Tibial artery (tissue), 4 donors: ENCODE measurements around the gene ADAM12.

ENCODE experiments used
- DNase-seq, 2 donors: peaks; one replicate each; pipeline ENCODE4 v3.0.0-alpha.2; 2019
- H3K27ac ChIP-seq, 2 donors: fragments of 200-600 bp; sonication (generic) in 1 of 2; 1 replicate in 1 of 2; 2 replicates in 1 of 2; pipeline ENCODE4 v1.5.1; 2018 to 2019; ENCODE audit warnings: mild to moderate bottlenecking in 1 of 2
- H3K27me3 ChIP-seq, 2 donors: fragments of 200-600 bp; sonication (generic) in 1 of 2; one replicate each; pipeline versions ENCODE4 v1.5.1 to v1.6.0; 2016 to 2019
- H3K36me3 ChIP-seq, 3 donors: fragments of 200-600 bp; sonication (generic) in 2 of 3; one replicate each; pipeline ENCODE4 v1.5.1; 2016 to 2019; ENCODE audit warnings: mild to moderate bottlenecking in 2 of 3
- H3K4me1 ChIP-seq, 4 donors: fragments of 200-600 bp; sonication (generic) in 2 of 4; 1 replicate in 3 of 4; 2 replicates in 1 of 4; pipeline ENCODE4 v1.5.1; 2016 to 2019
- H3K4me3 ChIP-seq, 2 donors: fragments of 200-600 bp; sonication (generic) in 1 of 2; 1 replicate in 1 of 2; 2 replicates in 1 of 2; pipeline ENCODE4 v1.5.1; 2018 to 2019; ENCODE audit warnings: mild to moderate bottlenecking in 2 of 2
- H3K9me3 ChIP-seq, 3 donors: fragments of 200-600 bp; sonication (generic) in 1 of 3; one replicate each; pipeline ENCODE4 v1.5.1; 2016 to 2019
- intact Hi-C: fragments of 100-400 bp; cut with DNase I; formaldehyde crosslinking; loops from one replicate; pipeline ENCODE4 v1.15.0; 2023; ENCODE audit warnings: low total_unique reads
- TF ChIP-seq, protein P1 (sequence below), 2 experiments: fragments of 200-600 bp in 1 of 2; fragments of 450-650 bp in 1 of 2; IDR thresholded peaks; one replicate each; pipeline ENCODE4 v1.5.1; 2017 to 2019; ENCODE audit warnings: antibody characterized with exemption in 2 of 2, mild to moderate bottlenecking in 1 of 2, moderate library complexity in 1 of 2

ADAM12 gene

DNA sequence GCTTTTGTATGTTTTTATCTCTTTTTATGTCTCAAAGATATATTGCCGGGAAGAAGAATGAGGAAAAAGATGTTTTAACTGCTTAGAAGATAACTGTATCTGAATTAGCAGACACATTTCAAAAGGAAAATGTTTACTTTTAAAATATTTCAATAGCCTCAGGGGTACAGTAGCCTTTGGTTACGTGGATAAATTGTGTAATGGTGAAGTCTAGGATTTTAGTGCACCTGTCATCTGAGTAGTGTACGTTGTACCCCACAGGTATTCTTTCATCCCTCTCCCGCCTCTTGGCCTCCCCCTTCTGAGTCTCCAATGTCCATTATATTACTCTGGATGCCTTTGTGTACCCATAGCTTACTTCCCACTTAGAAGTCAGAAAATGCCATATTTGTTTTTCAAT lies 269.8 kb downstream of the ADAM12 start:
- no peaks in the 10 kb centered on the region for H3K4me1 ChIP-seq
- no peak for DNase-seq
- no peak overlapping the region for H3K27ac ChIP-seq
- TF ChIP-seq, protein P1, sequence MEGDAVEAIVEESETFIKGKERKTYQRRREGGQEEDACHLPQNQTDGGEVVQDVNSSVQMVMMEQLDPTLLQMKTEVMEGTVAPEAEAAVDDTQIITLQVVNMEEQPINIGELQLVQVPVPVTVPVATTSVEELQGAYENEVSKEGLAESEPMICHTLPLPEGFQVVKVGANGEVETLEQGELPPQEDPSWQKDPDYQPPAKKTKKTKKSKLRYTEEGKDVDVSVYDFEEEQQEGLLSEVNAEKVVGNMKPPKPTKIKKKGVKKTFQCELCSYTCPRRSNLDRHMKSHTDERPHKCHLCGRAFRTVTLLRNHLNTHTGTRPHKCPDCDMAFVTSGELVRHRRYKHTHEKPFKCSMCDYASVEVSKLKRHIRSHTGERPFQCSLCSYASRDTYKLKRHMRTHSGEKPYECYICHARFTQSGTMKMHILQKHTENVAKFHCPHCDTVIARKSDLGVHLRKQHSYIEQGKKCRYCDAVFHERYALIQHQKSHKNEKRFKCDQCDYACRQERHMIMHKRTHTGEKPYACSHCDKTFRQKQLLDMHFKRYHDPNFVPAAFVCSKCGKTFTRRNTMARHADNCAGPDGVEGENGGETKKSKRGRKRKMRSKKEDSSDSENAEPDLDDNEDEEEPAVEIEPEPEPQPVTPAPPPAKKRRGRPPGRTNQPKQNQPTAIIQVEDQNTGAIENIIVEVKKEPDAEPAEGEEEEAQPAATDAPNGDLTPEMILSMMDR (IDR thresholded peaks at IDR 0.05): no peak
- no peak overlapping the region for H3K4me3 ChIP-seq
- no peaks in the 10 kb centered on the region for H3K27me3 ChIP-seq
- no peaks in the 10 kb centered on the region for H3K36me3 ChIP-seq
- H3K9me3 ChIP-seq: peaks cover 0 to 9% (median 0%) of the 10 kb centered on the region in 3 donors
- intact Hi-C loops: no loop called here

DNA sequence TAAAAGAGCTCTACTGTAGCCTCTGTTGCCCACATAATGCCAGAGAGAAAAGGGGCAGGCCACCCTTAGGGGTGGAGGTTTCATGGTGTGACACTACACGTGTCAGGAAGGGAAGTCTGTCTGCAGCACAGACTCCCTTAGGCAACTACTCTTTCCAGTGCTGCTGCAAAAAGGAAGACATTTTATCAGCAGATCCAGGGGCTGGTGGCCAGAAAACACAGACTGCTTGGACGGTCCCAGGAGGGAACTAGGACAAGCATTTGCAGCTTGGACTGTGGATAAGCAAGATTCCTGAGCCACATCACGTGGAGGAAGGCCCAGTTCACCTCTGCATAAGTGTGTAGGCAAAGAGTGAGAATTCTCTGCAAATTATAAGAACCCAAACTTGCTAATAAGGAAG lies 271.1 kb downstream of the ADAM12 start:
- no peaks in the 10 kb centered on the region for H3K4me1 ChIP-seq
- H3K9me3 ChIP-seq: peaks cover 0 to 9% (median 0%) of the 10 kb centered on the region in 3 donors
- intact Hi-C loops: no loop called here
- TF ChIP-seq, protein P1 (IDR thresholded peaks at IDR 0.05): no peak
- H3K4me3 ChIP-seq: no peak overlapping the region
- no peaks in the 10 kb centered on the region for H3K36me3 ChIP-seq
- H3K27me3 ChIP-seq: no peaks in the 10 kb centered on the region
- DNase-seq: no peak
- H3K27ac ChIP-seq: no peak overlapping the region

DNA sequence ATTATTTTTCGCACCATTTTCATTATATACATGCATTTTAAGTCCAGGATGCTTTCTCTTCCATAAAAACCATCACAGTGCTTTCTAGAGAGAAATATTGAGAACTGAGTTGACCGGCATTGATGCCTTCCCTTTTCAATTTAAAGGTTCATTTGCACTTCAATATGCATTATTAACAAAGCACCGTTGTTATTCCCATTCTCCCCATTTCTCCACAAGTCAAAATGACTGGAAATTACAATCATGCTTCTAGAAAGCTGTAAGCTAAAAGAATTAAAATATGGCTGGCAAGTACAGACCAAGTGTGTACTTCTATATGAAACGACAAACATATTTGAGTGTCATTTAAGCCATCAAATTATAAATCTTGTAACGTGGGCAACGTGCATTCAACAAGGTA lies 272.4 kb downstream of the ADAM12 start:
- Histone ChIP-seq H3K4me3 (no peak overlapping the region), H3K27ac (no peak overlapping the region), H3K9me3 (peaks cover 0 to 9% (median 0%) of the 10 kb centered on the region in 3 donors), H3K36me3 (no peaks in the 10 kb centered on the region), H3K27me3 (no peaks in the 10 kb centered on the region), H3K4me1 (no peaks in the 10 kb centered on the region)
- TF ChIP-seq, protein P1 (IDR thresholded peaks at IDR 0.05): no peak
- DNase-seq: no peak
- intact Hi-C loops: no loop called here

DNA sequence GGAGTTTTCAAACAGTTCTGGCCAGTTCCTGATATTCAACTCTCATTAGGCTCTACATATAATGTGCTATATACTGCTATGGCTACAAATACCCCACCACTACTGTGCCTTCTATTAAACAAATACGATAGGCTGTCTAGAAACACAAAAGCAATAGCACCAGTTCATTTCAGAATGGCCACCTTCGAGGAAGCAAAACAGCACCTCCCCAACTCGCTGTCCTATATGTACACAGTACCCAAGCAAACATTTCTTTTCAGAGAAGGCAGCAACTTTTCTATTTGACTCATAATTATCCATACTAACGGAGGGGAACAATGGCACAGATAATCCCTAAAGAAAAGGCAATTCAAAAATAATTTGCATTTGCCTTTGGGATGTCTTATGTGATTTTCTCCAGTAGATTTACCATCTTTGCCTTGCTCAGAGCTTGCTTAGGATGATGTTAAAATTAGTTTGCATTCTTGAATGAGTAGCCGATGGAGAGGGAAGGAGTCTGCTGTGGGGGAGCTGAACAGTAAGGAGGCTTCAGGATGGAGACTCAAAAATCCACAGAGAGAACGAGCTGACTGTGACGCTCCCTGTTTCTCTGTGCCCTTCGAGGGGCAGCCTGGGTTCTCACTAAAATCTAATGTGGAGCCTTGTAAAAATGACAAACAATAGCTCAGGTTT lies 273.3 kb downstream of the ADAM12 start:
- intact Hi-C loops: no loop called here
- H3K27me3 ChIP-seq: no peaks in the 10 kb centered on the region
- no peak overlapping the region for H3K4me3 ChIP-seq
- DNase-seq: no peak
- H3K4me1 ChIP-seq: no peaks in the 10 kb centered on the region
- H3K9me3 ChIP-seq: peaks cover 0 to 9% (median 0%) of the 10 kb centered on the region in 3 donors
- H3K36me3 ChIP-seq: no peaks in the 10 kb centered on the region
- no peak overlapping the region for H3K27ac ChIP-seq
- TF ChIP-seq, protein P1 (IDR thresholded peaks at IDR 0.05): no peak

DNA sequence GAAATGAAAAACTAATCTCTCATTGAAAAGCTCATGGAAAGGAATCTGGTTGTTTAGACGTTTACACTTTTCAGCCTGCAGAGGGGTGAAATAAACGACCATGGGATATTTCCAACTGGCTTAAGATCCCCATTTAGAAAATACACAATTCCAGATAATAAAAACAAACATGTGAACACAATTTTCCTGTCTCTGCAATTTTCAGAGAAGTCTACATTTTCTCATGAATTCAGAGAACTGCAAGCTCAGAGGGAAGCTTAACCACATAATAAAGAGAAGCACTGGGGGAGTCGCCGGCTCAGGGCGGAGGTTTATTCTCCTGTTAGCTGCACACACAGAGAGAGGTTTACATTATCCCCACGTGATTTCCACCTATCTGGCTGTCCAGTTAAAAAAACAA lies 276.8 kb downstream of the ADAM12 start:
- intact Hi-C loops: no loop called here
- TF ChIP-seq, protein P1 (IDR thresholded peaks at IDR 0.05): no peak
- Histone ChIP-seq H3K27me3 (no peaks in the 10 kb centered on the region), H3K9me3 (no peaks in the 10 kb centered on the region), H3K36me3 (no peaks in the 10 kb centered on the region), H3K4me1 (no peaks in the 10 kb centered on the region), H3K27ac (no peak overlapping the region), H3K4me3 (no peak overlapping the region)
- DNase-seq: no peak
